ENCODE data around the gene GOT1.

The GOT1 gene

GRCh38 chr10:99430451-99431189 lies at the start of gene GOT1:
GOT1 (minus strand) TSS chr10:99430624; CDS start chr10:99430565, 59 bp downstream.
- peak; percentile 98 for DNase-seq (ENCODE audit: low spot score)

DNA sequence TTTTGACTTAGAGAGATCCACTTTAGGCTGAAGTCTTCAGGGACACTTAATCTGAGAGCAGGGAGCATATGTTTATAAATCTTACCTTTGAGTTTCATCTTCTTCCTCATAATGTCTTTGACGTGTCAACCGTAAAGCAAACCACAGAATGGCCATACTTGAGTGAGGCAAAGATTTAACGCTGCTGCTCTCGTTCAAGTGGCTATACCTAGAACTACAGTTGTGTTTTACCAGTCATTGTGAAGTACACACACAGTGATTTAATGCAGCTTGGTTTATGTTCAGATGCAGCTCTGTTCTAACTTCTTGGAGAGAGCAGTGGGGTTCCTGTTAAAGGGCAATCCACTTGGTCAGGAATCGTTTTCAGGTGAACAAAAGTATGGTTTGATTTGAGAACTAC lies 39.9 kb upstream of the GOT1 start:
- no peak for DNase-seq (ENCODE audit: low spot score)

DNA sequence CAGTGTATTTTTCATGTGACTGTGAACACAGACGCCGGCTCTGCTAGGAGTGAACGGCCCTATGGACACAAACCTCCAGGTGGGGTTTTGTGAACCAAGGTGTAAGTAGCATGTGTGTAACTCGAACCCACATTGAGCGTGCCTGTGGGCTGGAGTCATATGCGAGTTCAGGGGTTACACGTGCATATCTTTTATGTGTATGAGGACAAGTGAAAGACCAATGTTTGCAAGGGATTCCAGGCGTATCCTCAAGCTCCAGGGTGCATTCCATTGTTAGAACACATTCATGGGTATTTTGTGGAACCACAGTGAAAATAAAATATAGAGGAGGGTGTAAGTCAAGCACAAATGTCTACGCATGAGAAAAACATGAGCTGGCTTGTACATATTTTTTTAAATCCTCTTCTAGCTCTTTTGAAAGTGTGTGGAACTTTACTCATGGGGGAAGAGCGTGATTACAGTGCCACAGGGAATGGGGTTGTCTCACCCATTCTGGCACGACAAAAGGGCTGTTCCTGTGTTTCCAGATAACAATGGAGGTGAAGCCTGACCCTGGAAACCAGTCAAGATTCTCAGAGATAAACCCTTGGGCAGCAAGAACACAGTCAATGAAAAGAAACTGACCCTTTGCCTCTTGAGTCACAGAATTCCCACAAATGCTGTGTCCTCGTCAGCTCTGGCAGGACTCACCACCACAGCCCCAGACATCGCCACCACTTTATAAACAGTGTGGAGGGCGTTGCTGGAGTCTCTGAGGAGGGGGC lies 37.0 kb upstream of the GOT1 start:
- no peak for DNase-seq (ENCODE audit: low spot score)

- no peak for DNase-seq (ENCODE audit: low spot score)
Observed at GRCh38 chr10:99466632-99467223, 36.3 kb upstream of the GOT1 start.

DNA sequence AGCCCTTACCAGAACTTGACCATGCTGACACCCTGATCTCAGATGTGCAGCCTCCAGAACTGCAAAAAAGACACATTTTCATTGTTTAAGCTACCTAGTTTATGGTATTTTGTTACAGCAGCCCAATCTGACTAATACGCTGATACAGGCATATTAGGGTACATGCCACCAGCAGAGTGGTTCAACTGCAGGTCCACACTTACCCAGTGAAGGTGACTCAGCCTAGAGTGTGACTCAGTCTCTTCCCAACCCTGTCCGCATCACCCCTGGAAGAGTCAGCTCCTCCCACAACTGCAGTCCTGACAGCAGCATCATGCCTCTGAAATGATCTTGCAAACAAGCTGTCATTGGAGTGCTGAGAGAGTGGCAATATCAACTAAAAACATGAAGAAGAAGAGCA lies 30.8 kb upstream of the GOT1 start:
- DNase-seq (ENCODE audit: low spot score), result peak; percentile 28

DNA sequence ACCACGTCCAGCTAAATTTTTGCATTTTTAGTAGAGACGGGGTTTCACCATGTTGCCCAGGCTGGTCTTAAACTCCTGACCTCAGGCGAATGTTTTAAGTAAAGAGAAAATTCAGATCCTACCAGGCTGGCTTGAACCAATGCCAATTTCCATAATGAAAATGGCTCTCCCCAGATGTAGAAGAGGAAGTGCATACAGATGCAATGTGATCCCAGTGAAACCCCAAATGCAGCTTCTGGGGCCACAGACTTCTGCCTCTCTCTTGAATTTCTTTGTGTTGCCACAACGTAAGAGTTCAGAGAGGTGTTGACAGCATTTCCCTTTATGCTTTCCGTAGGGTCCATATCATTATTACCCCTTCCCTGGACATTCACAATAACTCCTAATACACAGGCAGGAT lies 29.6 kb upstream of the GOT1 start:
- DNase-seq (ENCODE audit: low spot score), result no peak

- DNase-seq (ENCODE audit: low spot score), result no peak
Observed at GRCh38 chr10:99459217-99459616, 28.8 kb upstream of the GOT1 start.

DNA sequence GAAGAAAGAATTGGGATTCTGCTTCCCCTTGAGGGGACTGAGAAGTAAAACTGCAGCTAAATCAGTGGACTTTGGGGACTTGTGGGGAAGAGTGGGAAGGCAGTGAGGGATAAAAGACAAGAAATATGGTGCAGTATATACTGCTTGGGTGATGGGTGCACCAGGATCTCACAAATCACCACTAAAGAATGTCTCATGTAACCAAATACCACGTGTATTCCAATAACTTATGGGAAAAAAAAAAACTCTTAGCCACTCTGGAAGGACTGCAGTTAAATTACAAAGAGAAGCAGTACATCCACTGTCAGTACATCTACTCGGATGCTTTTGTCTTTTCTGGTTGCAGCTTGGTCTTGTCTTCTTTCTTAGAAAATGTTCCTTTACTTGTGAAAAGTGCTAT lies 27.4 kb upstream of the GOT1 start:
- no peak for DNase-seq (ENCODE audit: low spot score)

DNA sequence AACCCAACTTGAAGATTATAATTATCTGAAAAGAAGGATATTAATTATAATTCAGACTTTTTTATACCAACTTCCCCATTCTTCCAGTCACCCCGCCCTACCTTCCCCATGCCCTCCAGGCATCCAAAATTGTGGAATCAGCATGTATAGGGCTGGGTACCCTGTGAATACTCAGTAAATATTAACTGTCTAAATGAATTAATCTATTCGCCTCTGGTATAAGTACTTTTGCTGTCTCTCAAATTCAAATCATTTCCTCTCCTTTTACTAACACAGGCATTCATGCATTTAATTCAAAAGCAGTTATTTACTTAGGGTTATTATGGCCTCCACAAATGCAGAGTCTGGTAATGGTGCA lies 26.5 kb upstream of the GOT1 start:
- no peak for DNase-seq (ENCODE audit: low spot score)

GRCh38 chr10:99456207-99456930 lies 25.9 kb upstream of the GOT1 start:
- DNase-seq (ENCODE audit: low spot score), result no peak

DNA sequence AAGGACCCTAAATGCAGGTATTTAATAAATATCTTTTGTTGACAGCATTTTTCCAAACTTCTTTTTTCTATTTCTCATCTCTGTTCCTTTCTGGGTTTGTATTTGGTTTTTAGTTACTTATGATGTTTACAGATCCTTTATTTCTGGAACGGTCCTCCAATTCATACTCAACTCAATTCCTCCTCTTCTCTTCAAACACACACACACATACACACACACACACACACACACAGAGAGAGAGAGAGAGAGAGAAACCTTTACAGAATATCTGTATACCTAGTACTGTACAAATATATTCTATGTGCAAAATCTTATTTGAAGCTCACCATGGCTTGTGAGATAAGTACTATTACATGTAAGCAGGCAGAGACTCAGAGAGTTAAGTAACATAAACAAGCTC lies 21.6 kb upstream of the GOT1 start:
- DNase-seq (ENCODE audit: low spot score), result no peak

GRCh38 chr10:99451499-99451788 lies 21.0 kb upstream of the GOT1 start:
- DNase-seq (ENCODE audit: low spot score), result no peak

DNA sequence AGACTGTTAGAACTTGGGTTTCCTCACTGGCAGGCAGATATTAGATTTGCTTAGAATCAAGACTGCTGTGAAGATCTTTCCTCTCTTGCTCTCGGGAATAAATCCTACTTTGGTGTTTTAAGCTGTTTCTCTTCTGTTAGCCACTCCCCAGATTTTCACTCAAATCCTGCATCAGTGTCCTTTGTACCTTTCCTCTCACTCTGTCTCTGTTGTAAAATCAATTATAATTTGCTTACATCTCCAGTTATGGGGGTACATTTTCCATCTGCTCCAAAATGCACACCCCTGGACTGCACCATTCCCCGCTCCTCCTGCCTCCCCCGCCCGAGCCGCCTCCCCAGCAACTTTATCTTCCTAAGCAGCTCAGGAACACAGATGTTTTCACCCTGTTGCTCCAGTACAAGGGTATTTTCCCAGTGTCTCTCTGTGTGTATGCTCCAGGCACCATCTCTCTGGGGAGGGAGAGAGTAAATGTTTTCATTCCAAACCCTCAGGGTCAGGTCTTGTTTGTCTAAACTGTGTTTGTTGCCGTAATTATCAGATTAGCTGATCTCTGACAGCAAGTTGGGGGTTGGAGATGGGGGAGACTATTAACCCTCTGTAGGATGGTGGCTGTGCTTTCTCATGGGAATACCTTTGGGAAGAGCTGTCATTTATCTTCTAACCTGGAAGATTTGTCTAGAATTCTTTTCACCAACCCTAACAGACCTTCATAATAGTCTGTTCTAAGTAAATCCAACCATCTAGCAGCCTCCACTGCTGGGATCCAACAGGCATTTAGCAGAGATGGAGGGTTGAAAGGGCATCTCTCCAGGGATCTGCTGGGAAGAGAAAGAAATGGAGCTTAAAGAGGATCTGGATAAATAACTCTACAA lies 20.4 kb upstream of the GOT1 start:
- no peak for DNase-seq (ENCODE audit: low spot score)

GRCh38 chr10:99450156-99450555 lies 19.7 kb upstream of the GOT1 start:
- DNase-seq (ENCODE audit: low spot score), result no peak

DNA sequence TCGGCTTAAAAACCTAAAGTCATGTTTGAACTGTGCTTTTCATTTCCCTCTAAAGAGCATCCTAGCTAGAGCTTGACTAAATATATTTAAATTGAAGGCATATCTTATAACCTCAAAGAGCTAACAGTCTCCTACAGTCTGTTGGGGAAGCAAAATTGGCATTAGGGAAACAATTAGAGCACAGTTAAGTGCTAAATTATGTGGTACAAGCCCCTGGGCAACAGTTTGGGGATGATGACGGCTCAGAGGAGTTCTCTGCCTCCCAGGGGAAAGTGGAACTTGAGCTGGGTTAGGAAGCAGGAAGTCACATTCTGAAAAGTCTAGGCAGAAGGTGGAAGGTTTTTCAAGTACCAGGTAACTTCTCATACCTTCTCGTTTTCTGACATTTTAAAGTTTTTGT lies 18.6 kb upstream of the GOT1 start:
- DNase-seq (ENCODE audit: low spot score), result no peak

GRCh38 chr10:99444383-99445045 lies 14.1 kb upstream of the GOT1 start:
- no peak for DNase-seq (ENCODE audit: low spot score)

GRCh38 chr10:99443500-99443899 lies 13.1 kb upstream of the GOT1 start:
- DNase-seq (ENCODE audit: low spot score), result no peak

DNA sequence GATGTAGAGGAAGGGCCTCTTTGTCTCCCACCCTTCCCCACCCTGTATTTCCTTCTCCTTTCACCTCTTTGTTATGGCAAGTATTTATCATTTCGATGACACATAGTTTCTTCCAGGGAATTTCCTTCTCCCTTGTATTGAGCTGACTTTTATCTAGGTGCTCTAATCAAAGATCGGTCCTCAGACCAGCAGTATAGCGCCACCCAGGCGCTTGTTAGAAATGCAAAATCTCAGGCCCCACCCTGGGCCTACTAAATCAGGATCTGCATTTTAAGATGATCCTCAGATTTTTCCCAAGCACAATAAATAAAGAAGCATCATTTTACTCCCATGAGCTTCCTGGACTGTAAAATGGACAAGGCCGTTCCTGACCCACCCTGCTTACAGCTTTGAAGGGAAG lies 12.0 kb upstream of the GOT1 start:
- no peak for DNase-seq (ENCODE audit: low spot score)

- DNase-seq (ENCODE audit: low spot score), result no peak
Observed at GRCh38 chr10:99438890-99439289, 8.5 kb upstream of the GOT1 start.

DNA sequence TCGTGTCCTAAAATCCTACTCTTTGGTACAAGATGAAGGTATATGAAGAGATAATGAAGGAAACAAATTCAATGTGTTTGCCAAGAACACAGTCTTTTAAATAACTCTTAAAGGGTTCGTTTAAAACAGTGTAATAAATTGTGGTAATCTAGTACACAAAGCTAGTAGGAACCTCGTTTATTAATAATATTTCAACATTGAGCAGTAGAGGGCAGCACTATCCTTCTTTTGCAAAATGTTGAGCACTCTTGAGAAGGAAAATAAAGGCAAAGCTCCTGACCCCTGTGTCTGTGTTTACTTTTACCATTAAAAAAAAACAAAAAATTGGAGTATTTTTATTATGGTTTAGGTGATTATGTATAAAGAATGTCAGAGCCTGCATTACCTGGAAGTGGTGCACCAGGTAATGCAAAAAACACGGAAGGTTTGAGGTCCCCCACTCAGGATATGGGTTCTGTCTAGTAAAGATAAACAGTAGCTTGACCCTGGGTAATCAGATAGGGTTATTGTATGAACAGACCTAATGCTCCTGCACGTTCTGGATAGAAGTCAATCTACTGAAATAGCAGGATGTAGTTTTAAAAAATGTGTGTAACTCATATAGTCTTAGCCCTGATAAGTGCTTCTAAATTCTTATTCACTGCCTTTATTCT lies 5.7 kb upstream of the GOT1 start:
- peak; percentile 33 for DNase-seq (ENCODE audit: low spot score)

Data from AG20443 (cell line).